PC-9 (cell line): ENCODE results near the gene CHD1. TPM values are rescaled to one million over a fixed set of nuclear protein-coding genes. Genes with fewer than 3 reads are reported as not detected.
"Not testable (repeated sequence)": the region's sequence is repeated elsewhere in the genome, so short reads cannot be mapped to it uniquely, and the experiment has no call there.

Experiments
- BruUV-seq: library from RNA; stranded (reverse); fragments of 400-500 nt; replicated peaks from 2 replicates; lab custom pipeline; 2021; lab: Mats Ljungman, UMichigan
- CTCF ChIA-PET: fragments of 300-600 bp; sonication (Branson Sonifier 250); formaldehyde crosslinking; loops from one replicate; lab custom pipeline; 2022; ENCODE audit warnings: antibody characterized with exemption; lab: Charles Lee
- POLR2A ChIA-PET: fragments of 300-600 bp; sonication (Branson Sonifier 250); formaldehyde crosslinking; loops from one replicate; lab custom pipeline; 2022; ENCODE audit warnings: antibody characterized with exemption; ENCODE audit not compliant: unreplicated experiment; lab: Charles Lee
- DNase-seq, 2 experiments: peaks; one replicate each; pipeline versions ENCODE4 v3.0.0 to v3.0.0-alpha.2; 2015 to 2022; ENCODE audit warnings: mixed read lengths in 1 of 2
- H2AFZ ChIP-seq: fragments of 200-600 bp; sonication (generic); 2 replicates; pipeline ENCODE4 v1.8.1; 2017; ENCODE audit warnings: antibody characterized with exemption
- H3F3A ChIP-seq: fragments of 200-600 bp; sonication (generic); 2 replicates; pipeline ENCODE4 v1.8.1; 2017; ENCODE audit warnings: antibody characterized with exemption, mild to moderate bottlenecking, low read depth; ENCODE audit not compliant: insufficient read depth
- H3K27ac ChIP-seq: fragments of 200-600 bp; sonication (generic); 2 replicates; pipeline ENCODE4 v1.6.1; 2016; ENCODE audit warnings: mixed run types
- H3K27me3 ChIP-seq: fragments of 200-600 bp; sonication (generic); 2 replicates; pipeline ENCODE4 v1.6.1; 2016; ENCODE audit warnings: low read depth, mixed run types; ENCODE audit not compliant: insufficient read depth
- H3K36me3 ChIP-seq: fragments of 200-600 bp; sonication (generic); 2 replicates; pipeline ENCODE4 v1.6.1; 2016; ENCODE audit warnings: low read depth, mixed run types
- H3K4me1 ChIP-seq: fragments of 200-600 bp; sonication (generic); replicated peaks from 2 replicates; pipeline ENCODE4 v1.6.1; 2016; ENCODE audit warnings: mixed run types; ENCODE audit not compliant: insufficient read depth
- H3K4me2 ChIP-seq: fragments of 200-600 bp; sonication (generic); 2 replicates; pipeline ENCODE4 v1.6.1; 2017; ENCODE audit warnings: mixed run types
- H3K4me3 ChIP-seq: fragments of 200-600 bp; sonication (generic); 2 replicates; pipeline ENCODE4 v1.6.1; 2016; ENCODE audit warnings: mixed run types
- H3K79me2 ChIP-seq: fragments of 200-600 bp; sonication (generic); 2 replicates; pipeline ENCODE4 v1.6.1; 2017; ENCODE audit warnings: low read depth, mixed run types
- H3K9me2 ChIP-seq: fragments of 200-600 bp; sonication (generic); 2 replicates; pipeline ENCODE4 v1.8.1; 2017; ENCODE audit warnings: mild to moderate bottlenecking; ENCODE audit not compliant: insufficient read depth
- H3K9me3 ChIP-seq: fragments of 200-600 bp; sonication (generic); 2 replicates; pipeline ENCODE4 v1.8.1; 2016; ENCODE audit warnings: low read depth; ENCODE audit not compliant: insufficient read depth
- H4K20me1 ChIP-seq: fragments of 200-600 bp; sonication (generic); 2 replicates; pipeline ENCODE4 v1.8.1; 2017; ENCODE audit not compliant: insufficient read depth
- EZH2 ChIP-seq: fragments of 200-600 bp; sonication (generic); IDR thresholded peaks from 2 replicates; pipeline ENCODE4 v1.8.0; 2017; ENCODE audit warnings: antibody characterized with exemption, low read depth
- intact Hi-C: fragments of 100-400 bp; cut with micrococcal nuclease; formaldehyde crosslinking; loops from one replicate; pipeline ENCODE4 v1.10.0; 2022; ENCODE audit not compliant: unreplicated experiment
- total RNA-seq: library from RNA; stranded (reverse); gene quantifications from 2 replicates; pipeline ENCODE4 v1.2.3, GENCODE V29; 2021
- TF ChIP-seq, protein P1 (sequence below): fragments of 200-600 bp; sonication (generic); conservative IDR thresholded peaks from 2 replicates; pipeline ENCODE4 v1.6.1; 2017; ENCODE audit warnings: mixed run types, antibody characterized with exemption, mild to moderate bottlenecking, moderate library complexity

The CHD1 gene
- total RNA-seq, 1 experiment from 2014 or later = 30.5 TPM

DNA sequence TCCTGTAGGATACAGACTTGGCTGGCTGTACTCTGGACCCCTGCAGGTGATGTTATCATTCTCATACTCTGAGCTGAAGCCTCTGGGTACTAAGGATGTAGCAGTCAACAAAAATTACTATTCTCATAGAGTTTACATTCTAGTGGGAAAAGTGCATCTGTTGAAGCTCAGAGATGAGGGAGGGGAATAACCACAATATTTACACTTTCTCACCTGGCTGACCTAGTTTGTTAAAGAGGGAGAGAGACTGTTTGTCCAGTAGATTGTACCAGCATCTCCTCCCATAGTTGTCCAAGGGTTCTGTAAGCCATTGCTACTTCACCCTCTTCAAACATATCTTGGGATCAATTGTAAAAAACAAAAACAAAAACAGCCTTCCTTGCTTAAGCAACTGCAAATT, 33.8 kb upstream of the CHD1 start:
- Histone ChIP-seq H3F3A (no peaks in the 10 kb centered on the region), H3K27ac (no peak overlapping the region), H3K9me3 (no peaks in the 10 kb centered on the region), H3K27me3 (no peaks in the 10 kb centered on the region), H2AFZ (no peak overlapping the region), H3K4me2 (no peak overlapping the region), H3K4me3 (no peak overlapping the region), H3K9me2 (no peaks in the 10 kb centered on the region), H3K36me3 (no peaks in the 10 kb centered on the region), H4K20me1 (no peaks in the 10 kb centered on the region), H3K4me1 (no peaks in the 10 kb centered on the region), H3K79me2 (no peaks in the 10 kb centered on the region)
- CTCF ChIA-PET = no interaction called here
- TF ChIP-seq, protein P1, sequence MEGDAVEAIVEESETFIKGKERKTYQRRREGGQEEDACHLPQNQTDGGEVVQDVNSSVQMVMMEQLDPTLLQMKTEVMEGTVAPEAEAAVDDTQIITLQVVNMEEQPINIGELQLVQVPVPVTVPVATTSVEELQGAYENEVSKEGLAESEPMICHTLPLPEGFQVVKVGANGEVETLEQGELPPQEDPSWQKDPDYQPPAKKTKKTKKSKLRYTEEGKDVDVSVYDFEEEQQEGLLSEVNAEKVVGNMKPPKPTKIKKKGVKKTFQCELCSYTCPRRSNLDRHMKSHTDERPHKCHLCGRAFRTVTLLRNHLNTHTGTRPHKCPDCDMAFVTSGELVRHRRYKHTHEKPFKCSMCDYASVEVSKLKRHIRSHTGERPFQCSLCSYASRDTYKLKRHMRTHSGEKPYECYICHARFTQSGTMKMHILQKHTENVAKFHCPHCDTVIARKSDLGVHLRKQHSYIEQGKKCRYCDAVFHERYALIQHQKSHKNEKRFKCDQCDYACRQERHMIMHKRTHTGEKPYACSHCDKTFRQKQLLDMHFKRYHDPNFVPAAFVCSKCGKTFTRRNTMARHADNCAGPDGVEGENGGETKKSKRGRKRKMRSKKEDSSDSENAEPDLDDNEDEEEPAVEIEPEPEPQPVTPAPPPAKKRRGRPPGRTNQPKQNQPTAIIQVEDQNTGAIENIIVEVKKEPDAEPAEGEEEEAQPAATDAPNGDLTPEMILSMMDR = no peak
- no peak for TF ChIP-seq EZH2
- BruUV-seq = no TSS peak
- intact Hi-C loops = no loop called here
- POLR2A ChIA-PET = no interaction called here
- DNase-seq = no peak

DNA sequence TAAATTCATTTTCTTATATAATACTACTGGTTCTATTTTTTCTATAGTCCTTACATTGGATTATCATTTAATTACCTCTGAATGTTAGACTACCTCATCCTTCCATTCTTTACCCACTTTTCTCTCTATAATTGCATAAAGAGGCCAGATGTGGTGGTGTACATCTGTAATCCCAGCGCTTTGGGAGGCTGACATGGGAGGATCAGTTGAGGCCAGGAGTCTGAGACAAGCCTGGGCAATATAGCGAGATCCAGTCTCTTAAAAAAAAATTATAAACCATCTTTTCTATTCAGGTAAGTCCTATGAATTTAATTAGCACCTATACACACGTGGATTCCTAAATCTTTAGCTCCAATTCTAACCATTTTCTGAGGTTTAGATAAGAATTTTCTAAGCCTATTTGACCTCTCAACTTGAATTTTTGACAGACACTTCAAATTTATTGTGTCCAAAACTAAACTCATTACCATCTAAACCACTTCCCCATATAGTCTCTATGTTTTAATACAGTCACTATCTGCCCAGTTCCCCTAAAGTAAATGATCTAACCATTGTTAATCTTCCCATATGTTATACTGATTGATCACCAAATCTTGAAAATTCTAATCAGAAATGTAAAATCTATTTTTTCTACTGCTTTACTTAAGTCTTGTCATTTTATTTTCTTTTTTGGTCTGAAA, 33.0 kb upstream of the CHD1 start:
- no peak overlapping the region for H2AFZ ChIP-seq
- no peak overlapping the region for H3K4me3 ChIP-seq
- DNase-seq = no peak
- H3K27ac ChIP-seq = no peak overlapping the region
- BruUV-seq = no TSS peak
- ChIA-PET CTCF (no interaction called here), POLR2A (interaction anchor here (0.6 kb wide), 2 partner anchors 12 to 989 kb away, joined by 3 to 4 read pairs; no protein-coding TSS in a partner anchor)
- TF ChIP-seq, protein P1 = no peak
- no peak for TF ChIP-seq EZH2
- no peaks in the 10 kb centered on the region for H4K20me1 ChIP-seq
- H3K9me3 ChIP-seq = no peaks in the 10 kb centered on the region
- no peaks in the 10 kb centered on the region for H3K27me3 ChIP-seq
- H3K4me2 ChIP-seq = no peak overlapping the region
- H3K4me1 ChIP-seq = no peaks in the 10 kb centered on the region
- H3K36me3 ChIP-seq = no peaks in the 10 kb centered on the region
- no peaks in the 10 kb centered on the region for H3F3A ChIP-seq
- intact Hi-C loops = no loop called here
- H3K79me2 ChIP-seq = no peaks in the 10 kb centered on the region
- H3K9me2 ChIP-seq = no peaks in the 10 kb centered on the region

DNA sequence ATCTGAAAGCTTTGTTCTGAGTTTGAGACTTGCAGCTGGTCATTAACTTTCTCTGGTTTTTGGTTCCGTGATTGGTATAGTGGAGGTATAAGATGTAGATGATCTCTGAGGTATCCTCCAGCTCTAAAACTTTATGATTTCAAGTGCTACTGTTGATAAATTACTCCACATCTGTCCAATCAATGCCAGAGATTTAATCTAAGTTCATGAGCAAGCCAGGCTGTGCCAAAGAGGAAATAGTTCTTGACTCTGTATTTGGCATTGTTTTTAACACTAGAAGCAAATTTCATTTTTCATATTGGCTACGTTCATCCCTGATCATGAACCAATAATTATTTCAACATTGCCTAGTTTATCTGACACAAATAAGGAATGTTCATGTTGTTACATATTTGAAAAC, 28.5 kb upstream of the CHD1 start:
- DNase-seq = no peak
- Histone ChIP-seq H3K79me2 (no peaks in the 10 kb centered on the region), H3K9me2 (no peaks in the 10 kb centered on the region), H3K27me3 (no peaks in the 10 kb centered on the region), H3K4me2 (no peak overlapping the region), H4K20me1 (no peaks in the 10 kb centered on the region), H3K4me3 (no peak overlapping the region), H2AFZ (no peak overlapping the region), H3F3A (no peaks in the 10 kb centered on the region), H3K9me3 (no peaks in the 10 kb centered on the region), H3K4me1 (no peaks in the 10 kb centered on the region), H3K27ac (no peak overlapping the region), H3K36me3 (no peaks in the 10 kb centered on the region)
- TF ChIP-seq, protein P1 = no peak
- TF ChIP-seq EZH2 = no peak
- no TSS peak for BruUV-seq
- intact Hi-C loops = no loop called here
- CTCF ChIA-PET = no interaction called here
- POLR2A ChIA-PET = no interaction called here

DNA sequence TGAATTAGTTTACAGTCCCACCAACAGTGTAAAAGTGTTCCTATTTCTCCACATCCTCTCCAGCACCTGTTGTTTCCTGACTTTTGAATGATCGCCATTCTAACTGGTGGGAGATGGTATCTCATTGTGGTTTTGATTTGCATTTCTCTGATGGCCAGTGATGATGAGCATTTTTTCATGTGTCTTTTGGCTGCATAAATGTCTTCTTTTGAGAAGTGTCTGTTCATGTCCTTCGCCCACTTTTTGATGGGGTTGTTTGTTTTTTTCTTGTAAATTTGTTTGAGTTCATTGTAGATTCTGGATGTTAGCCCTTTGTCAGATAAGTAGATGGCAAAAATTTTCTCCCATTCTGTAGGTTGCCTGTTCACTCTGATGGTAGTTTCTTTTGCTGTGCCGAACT, 27.1 kb upstream of the CHD1 start:
- H3K4me3 ChIP-seq, H3K9me3 ChIP-seq, H4K20me1 ChIP-seq, H3F3A ChIP-seq, DNase-seq, H3K36me3 ChIP-seq, BruUV-seq, H3K4me2 ChIP-seq, H3K4me1 ChIP-seq, H2AFZ ChIP-seq, POLR2A ChIA-PET, H3K9me2 ChIP-seq, H3K27me3 ChIP-seq, intact Hi-C loops, H3K79me2 ChIP-seq, H3K27ac ChIP-seq, CTCF ChIA-PET: not testable (repeated sequence)

DNA sequence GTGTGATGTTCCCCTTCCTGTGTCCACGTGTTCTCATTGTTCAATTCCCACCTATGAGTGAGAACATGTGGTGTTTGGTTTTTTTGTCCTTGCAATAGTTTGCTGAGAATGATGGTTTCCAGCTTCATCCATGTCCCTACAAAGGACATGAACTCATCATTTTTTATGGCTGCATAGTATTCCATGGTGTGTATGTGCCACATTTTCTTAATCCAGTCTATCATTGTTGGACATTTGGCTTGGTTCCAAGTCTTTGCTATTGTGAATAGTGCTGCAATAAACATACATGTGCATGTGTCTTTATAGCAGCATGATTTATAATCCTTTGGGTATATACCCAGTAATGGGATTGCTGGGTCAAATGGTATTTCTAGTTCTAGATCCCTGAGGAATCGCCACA, 26.7 kb upstream of the CHD1 start:
- CTCF ChIA-PET = not testable (repeated sequence)

More for the DNA sequence above, 26.7 kb upstream of the CHD1 start:
- H3K4me2 ChIP-seq, H3K9me3 ChIP-seq, intact Hi-C loops, BruUV-seq, H2AFZ ChIP-seq, H3K79me2 ChIP-seq, H3F3A ChIP-seq, H4K20me1 ChIP-seq, H3K4me3 ChIP-seq, H3K27ac ChIP-seq, H3K27me3 ChIP-seq, H3K4me1 ChIP-seq, POLR2A ChIA-PET, H3K36me3 ChIP-seq, DNase-seq, H3K9me2 ChIP-seq: not testable (repeated sequence)
